Uterus (tissue), 2 donors: ENCODE results near the gene CAMK1D.

ENCODE experiments used
- CTCF ChIP-seq, 4 experiments: fragments of 200-600 bp in 2 of 4; fragments of 450-650 bp in 2 of 4; sonication (generic) in 2 of 4; IDR thresholded peaks; one replicate each; pipeline ENCODE4 v1.5.1; 2016 to 2019; ENCODE audit warnings: antibody characterized with exemption in 4 of 4, mild to moderate bottlenecking in 2 of 4, moderate library complexity in 1 of 4
- POLR2A ChIP-seq, 2 donors: fragments of 450-650 bp; IDR thresholded peaks; one replicate each; pipeline ENCODE4 v1.6.1; 2016; ENCODE audit warnings: antibody characterized with exemption in 2 of 2, mild to moderate bottlenecking in 1 of 2, moderate library complexity in 1 of 2

GRCh38 chr10:12720217-12720981, 371.1 kb downstream of the CAMK1D start:
- TF ChIP-seq CTCF (IDR thresholded peaks at IDR 0.05) (no peak), POLR2A (IDR thresholded peaks at IDR 0.05) (no peak)
